IMR-90 (cell line): ENCODE data around the gene PMF1. TPM values are rescaled to one million over a fixed set of nuclear protein-coding genes. Genes with fewer than 3 reads are reported as not detected.

Source experiments
- ATAC-seq: fragments of 200-7000 bp; cut with Tn5 transposase; 2 replicates; pipeline ENCODE4 v1.9.1; 2020; ENCODE audit warnings: low read depth, mild to moderate bottlenecking, moderate library complexity
- BruUV-seq: library from RNA; stranded (reverse); fragments of 400-500 nt; replicated peaks from 2 replicates; lab custom pipeline; 2021; lab: Mats Ljungman, UMichigan
- CTCF ChIA-PET: fragments of 300-600 bp; formaldehyde crosslinking; extraction: SDS; loops from one replicate; lab custom pipeline; 2021; ENCODE audit warnings: antibody characterized with exemption; lab: Yijun Ruan, JAX
- POLR2A ChIA-PET: fragments of 300-600 bp; sonication (Branson Sonifier 250); formaldehyde crosslinking; loops from one replicate; lab custom pipeline; 2022; ENCODE audit warnings: antibody characterized with exemption; ENCODE audit not compliant: unreplicated experiment; lab: Charles Lee
- DNase-seq: peaks from one replicate; pipeline ENCODE4 v3.0.0; 2013
- H2AFZ ChIP-seq: replicated peaks from 2 replicates; pipeline ENCODE3; 2013; ENCODE audit warnings: low read length, mild to moderate bottlenecking; ENCODE audit not compliant: poor library complexity
- H2AK5ac ChIP-seq: 2 replicates; pipeline ENCODE4 v1.6.1; 2013; ENCODE audit warnings: low read depth, low read length, inconsistent platforms
- H2AK9ac ChIP-seq: replicated peaks from 2 replicates; pipeline ENCODE3; 2013; ENCODE audit warnings: mild to moderate bottlenecking, low read depth, low read length, moderate library complexity; ENCODE audit not compliant: poor library complexity
- H2BK120ac ChIP-seq: 2 replicates; pipeline ENCODE4 v1.6.1; 2013; ENCODE audit warnings: low read depth, low read length, inconsistent platforms
- H2BK15ac ChIP-seq: 3 replicates; pipeline ENCODE4 v1.6.1; 2013; ENCODE audit warnings: low read depth, low read length, inconsistent platforms
- H2BK20ac ChIP-seq: 2 replicates; pipeline ENCODE4 v1.6.1; 2013; ENCODE audit warnings: low read depth, mild to moderate bottlenecking, inconsistent platforms, low read length, moderate library complexity
- H2BK5ac ChIP-seq: 2 replicates; pipeline ENCODE4 v1.6.1; 2013; ENCODE audit warnings: mild to moderate bottlenecking, low read depth, low read length, inconsistent platforms; ENCODE audit not compliant: poor library complexity, severe bottlenecking
- H3K14ac ChIP-seq: replicated peaks from 2 replicates; pipeline ENCODE4 v1.6.1; 2013; ENCODE audit warnings: low read depth, low read length, inconsistent platforms
- H3K18ac ChIP-seq: 2 replicates; pipeline ENCODE4 v1.6.1; 2013; ENCODE audit warnings: low read depth, low read length, control low read depth
- H3K23ac ChIP-seq: 2 replicates; pipeline ENCODE4 v1.6.1; 2013; ENCODE audit warnings: low read depth, low read length, inconsistent platforms
- H3K27ac ChIP-seq: 2 replicates; pipeline ENCODE4 v1.5.1; 2013; ENCODE audit warnings: mild to moderate bottlenecking, control low read depth, low read length; ENCODE audit not compliant: insufficient read depth
- H3K27me3 ChIP-seq: 2 replicates; pipeline ENCODE4 v1.6.1; 2013; ENCODE audit warnings: low read length; ENCODE audit not compliant: control insufficient read depth, insufficient read depth
- H3K36me3 ChIP-seq: 2 replicates; pipeline ENCODE4 v1.6.1; 2013; ENCODE audit warnings: low read length, mixed read lengths; ENCODE audit not compliant: control insufficient read depth, insufficient read depth
- H3K4ac ChIP-seq: 2 replicates; pipeline ENCODE4 v1.6.1; 2013; ENCODE audit warnings: low read depth, low read length, inconsistent platforms
- H3K4me1 ChIP-seq: 2 replicates; pipeline ENCODE4 v1.6.1; 2013; ENCODE audit warnings: low read length, mixed read lengths; ENCODE audit not compliant: control insufficient read depth, insufficient read depth
- H3K4me2 ChIP-seq: 2 replicates; pipeline ENCODE4 v1.6.1; 2013; ENCODE audit warnings: low read depth, mild to moderate bottlenecking, control low read depth, low read length, moderate library complexity
- H3K4me3 ChIP-seq: 2 replicates; pipeline ENCODE4 v1.5.1; 2013; ENCODE audit warnings: low read depth, mild to moderate bottlenecking, control low read depth, low read length, moderate library complexity; ENCODE audit not compliant: insufficient read depth
- H3K56ac ChIP-seq: 2 replicates; pipeline ENCODE4 v1.6.1; 2013; ENCODE audit warnings: low read length, inconsistent platforms; ENCODE audit not compliant: insufficient read depth; ENCODE audit errors: extremely low read depth
- H3K79me1 ChIP-seq, 2 experiments: 2 replicates each; pipeline ENCODE4 v1.6.1; 2013; ENCODE audit warnings: low read length in 2 of 2, inconsistent platforms in 1 of 2, low read depth in 1 of 2
- H3K9ac ChIP-seq: 2 replicates; pipeline ENCODE4 v1.6.1; 2013; ENCODE audit warnings: low read depth, low read length, control low read depth
- H3K9me1 ChIP-seq: 2 replicates; pipeline ENCODE4 v1.6.1; 2013; ENCODE audit warnings: low read length, inconsistent platforms; ENCODE audit not compliant: insufficient read depth
- H3K9me3 ChIP-seq: 2 replicates; pipeline ENCODE4 v1.6.1; 2013; ENCODE audit warnings: low read length; ENCODE audit not compliant: control insufficient read depth, insufficient read depth
- H4K20me1 ChIP-seq: 2 replicates; pipeline ENCODE4 v1.6.1; 2013; ENCODE audit warnings: low read length, inconsistent platforms; ENCODE audit not compliant: insufficient read depth
- H4K5ac ChIP-seq: 2 replicates; pipeline ENCODE4 v1.6.1; 2013; ENCODE audit warnings: mild to moderate bottlenecking, low read depth, low read length, control low read depth
- H4K8ac ChIP-seq, 2 experiments: 2 replicates each; pipeline ENCODE4 v1.6.1; 2013; ENCODE audit warnings: low read depth in 2 of 2, low read length in 2 of 2, control low read depth in 1 of 2, inconsistent platforms in 1 of 2
- H4K91ac ChIP-seq: 2 replicates; pipeline ENCODE4 v1.6.1; 2013; ENCODE audit warnings: low read depth, low read length, inconsistent platforms; ENCODE audit not compliant: insufficient read depth
- BHLHE40 ChIP-seq: fragments of 150-350 bp; IDR thresholded peaks from 2 replicates; pipeline ENCODE4 v1.6.1; 2016; ENCODE audit warnings: mild to moderate bottlenecking, low read depth, low read length
- CEBPB ChIP-seq: IDR thresholded peaks from 2 replicates; pipeline ENCODE4 v1.6.1; 2012; ENCODE audit warnings: low read depth, low read length, improper control_type of control experiment
- FOS ChIP-seq: fragments of 150-350 bp; IDR thresholded peaks from 2 replicates; pipeline ENCODE4 v1.6.1; 2016; ENCODE audit warnings: low read depth, low read length
- MAZ ChIP-seq: IDR thresholded peaks from 2 replicates; pipeline ENCODE4 v1.6.1; 2012; ENCODE audit warnings: low read depth, mild to moderate bottlenecking, low read length, improper control_type of control experiment, moderate library complexity, borderline replicate concordance
- MXI1 ChIP-seq: IDR thresholded peaks from 2 replicates; pipeline ENCODE4 v1.6.1; 2012; ENCODE audit warnings: low read depth, mild to moderate bottlenecking, low read length, moderate library complexity, borderline replicate concordance
- SMC3 ChIP-seq: fragments of 150-350 bp; IDR thresholded peaks from 2 replicates; pipeline ENCODE4 v1.6.1; 2016; ENCODE audit warnings: low read depth, mild to moderate bottlenecking, antibody characterized with exemption, low read length, moderate library complexity
- USF2 ChIP-seq: fragments of 150-350 bp; IDR thresholded peaks from 2 replicates; pipeline ENCODE4 v1.6.1; 2017; ENCODE audit warnings: mild to moderate bottlenecking, antibody characterized with exemption, low read length, low read depth
- WGBS, 2 experiments: methylation state at CpG; one replicate each; pipeline versions ENCODE4 v1.1.5 to v1.1.7; 2013; ENCODE audit warnings: missing lambda C conversion rate in 2 of 2; ENCODE audit not compliant: insufficient read length in 1 of 2; ENCODE audit errors: extremely low coverage in 2 of 2; 5-methylcytosine and 5-hydroxymethylcytosine counted together
- dilution Hi-C: fragments of 300-500 bp; cut with HindIII; formaldehyde crosslinking; loops from one replicate; pipeline ENCODE4 v1.14.3; 2018; ENCODE audit warnings: low sequenced_read_pairs; ENCODE audit not compliant: unreplicated experiment
- in situ Hi-C: fragments of 300-500 bp; cut with MboI; formaldehyde crosslinking; loops from 3 replicates; pipeline ENCODE4 v1.14.3; 2019; ENCODE audit warnings: low sequenced_read_pairs, inconsistent platforms, mixed read lengths
- intact Hi-C: fragments of 100-400 bp; cut with micrococcal nuclease; formaldehyde crosslinking; loops from 2 replicates; pipeline ENCODE4 v1.10.0; 2022
- polyA plus RNA-seq, 3 experiments: library from polyadenylated mRNA; depleted of rRNA; stranded (reverse); fragments of >200 nt; gene quantifications; 2 replicates each; pipeline ENCODE4 v1.2.3, GENCODE V29; 2012; ENCODE audit warnings: low replicate concordance in 1 of 3
- total RNA-seq: library from RNA; depleted of rRNA; stranded (reverse); fragments of >200 nt; gene quantifications from 2 replicates; pipeline ENCODE4 v1.2.3, GENCODE V29; 2012

The PMF1 gene
- total and polyA plus RNA-seq, 2 of the 4 experiments (the other 2 are of a cell fraction): 54.8 to 73.4 TPM

- intact Hi-C loops (no loop called here), dilution Hi-C loops (no loop called here), in situ Hi-C loops (no loop called here)
- POLR2A ChIA-PET: interaction anchor here (0.9 kb wide), 1 partner anchor 18 kb away, joined by 3 read pairs; no protein-coding TSS in a partner anchor
- DNase-seq (no peak), ATAC-seq (no peak)
- Histone ChIP-seq H2AK9ac (no peak overlapping the region), H2BK5ac (no peak overlapping the region), H3K9me3 (no peaks in the 10 kb centered on the region), H3K4ac (no peak overlapping the region), H3K9me1 (peaks cover 15% of the 10 kb centered on the region), H3K23ac (no peak overlapping the region), H2AFZ (no peak overlapping the region), H3K27me3 (no peaks in the 10 kb centered on the region), H2BK15ac (no peak overlapping the region), H2BK20ac (no peak overlapping the region), H3K4me3 (no peak overlapping the region), H3K27ac (no peak overlapping the region), H3K4me1 (no peaks in the 10 kb centered on the region), H3K4me2 (no peak overlapping the region), H3K9ac (no peak overlapping the region), H3K18ac (no peak overlapping the region), H4K20me1 (peaks cover 21% of the 10 kb centered on the region), H4K8ac (no peak overlapping the region), H3K14ac (no peak overlapping the region), H3K56ac (no peak overlapping the region), H3K79me1 (peaks cover 24 to 65% of the 10 kb centered on the region in 2 experiments), H4K5ac (no peak overlapping the region), H2AK5ac (no peak overlapping the region), H2BK120ac (no peak overlapping the region), H4K91ac (no peak overlapping the region), H3K36me3 (peaks cover 16% of the 10 kb centered on the region)
- CTCF ChIA-PET: interaction anchor here (1.1 kb wide), 1 partner anchor 17 kb away, joined by 3 read pairs; the partner anchor contains the start of gene PMF1
- no TSS peak for BruUV-seq
- WGBS, 2 experiments: 69% methylated on average over 2 of the region's 4 CpGs; no CpG with 5 or more reads in 1 of the 2 experiments
- no peak for TF ChIP-seq CEBPB
- TF ChIP-seq MXI1: no peak
- TF ChIP-seq USF2: no peak
- no peak for TF ChIP-seq MAZ
- no peak for TF ChIP-seq FOS
- TF ChIP-seq SMC3: no peak
- no peak for TF ChIP-seq BHLHE40
Observed at GRCh38 chr1:156195853-156196252, 17.0 kb upstream of the PMF1 start.
